Neural crest cell (in vitro differentiated cells): ENCODE measurements around the gene OSBPL3. TPM values are rescaled to one million over a fixed set of nuclear protein-coding genes. Genes with fewer than 3 reads are reported as not detected.

Experiments
- DNase-seq: peaks from one replicate; pipeline ENCODE4 v3.0.0; 2021; ENCODE audit warnings: low read depth, mixed read lengths, low spot score
- H3K27ac Mint-ChIP-seq: one replicate; pipeline ENCODE4 v1.8.0; 2021; ENCODE audit warnings: mild to moderate bottlenecking, mixed read lengths; ENCODE audit not compliant: unreplicated experiment
- H3K27me3 Mint-ChIP-seq: 2 replicates; pipeline ENCODE4 v1.8.0; 2021; ENCODE audit warnings: low read depth, mild to moderate bottlenecking, mixed read lengths
- H3K36me3 Mint-ChIP-seq: 2 replicates; pipeline ENCODE4 v1.8.0; 2021; ENCODE audit warnings: low read depth, mild to moderate bottlenecking, mixed read lengths
- H3K4me1 Mint-ChIP-seq: 2 replicates; pipeline ENCODE4 v1.8.0; 2021; ENCODE audit warnings: mixed read lengths
- H3K4me3 Mint-ChIP-seq: one replicate; pipeline ENCODE4 v1.8.0; 2021; ENCODE audit warnings: mild to moderate bottlenecking, mixed read lengths
- H3K9me3 Mint-ChIP-seq: 2 replicates; pipeline ENCODE4 v1.8.0; 2021; ENCODE audit warnings: mixed read lengths
- total RNA-seq: library from RNA; stranded (reverse); gene quantifications from 2 replicates; pipeline ENCODE4 v1.2.1, GENCODE V29; 2021
- TF ChIP-seq, protein P1 (sequence below): fragments of 200-600 bp; sonication (generic); conservative IDR thresholded peaks from 2 replicates; pipeline ENCODE4 v1.5.0; 2021; ENCODE audit warnings: antibody characterized with exemption, mild to moderate bottlenecking

OSBPL3 gene
- total RNA-seq, 1 donor from 2014 or later, result 11.8 TPM

GRCh38 chr7:24920451-24921361 is 59.3 kb downstream of the OSBPL3 start:
- H3K9me3 Mint-ChIP-seq, result no peaks in the 10 kb centered on the region
- TF ChIP-seq, protein P1, sequence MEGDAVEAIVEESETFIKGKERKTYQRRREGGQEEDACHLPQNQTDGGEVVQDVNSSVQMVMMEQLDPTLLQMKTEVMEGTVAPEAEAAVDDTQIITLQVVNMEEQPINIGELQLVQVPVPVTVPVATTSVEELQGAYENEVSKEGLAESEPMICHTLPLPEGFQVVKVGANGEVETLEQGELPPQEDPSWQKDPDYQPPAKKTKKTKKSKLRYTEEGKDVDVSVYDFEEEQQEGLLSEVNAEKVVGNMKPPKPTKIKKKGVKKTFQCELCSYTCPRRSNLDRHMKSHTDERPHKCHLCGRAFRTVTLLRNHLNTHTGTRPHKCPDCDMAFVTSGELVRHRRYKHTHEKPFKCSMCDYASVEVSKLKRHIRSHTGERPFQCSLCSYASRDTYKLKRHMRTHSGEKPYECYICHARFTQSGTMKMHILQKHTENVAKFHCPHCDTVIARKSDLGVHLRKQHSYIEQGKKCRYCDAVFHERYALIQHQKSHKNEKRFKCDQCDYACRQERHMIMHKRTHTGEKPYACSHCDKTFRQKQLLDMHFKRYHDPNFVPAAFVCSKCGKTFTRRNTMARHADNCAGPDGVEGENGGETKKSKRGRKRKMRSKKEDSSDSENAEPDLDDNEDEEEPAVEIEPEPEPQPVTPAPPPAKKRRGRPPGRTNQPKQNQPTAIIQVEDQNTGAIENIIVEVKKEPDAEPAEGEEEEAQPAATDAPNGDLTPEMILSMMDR, result no peak
- H3K27me3 Mint-ChIP-seq, result no peaks in the 10 kb centered on the region
- peaks cover 7% of the 10 kb centered on the region for H3K4me1 Mint-ChIP-seq
- DNase-seq, result no peak
- H3K4me3 Mint-ChIP-seq, result no peak overlapping the region
- no peak overlapping the region for H3K27ac Mint-ChIP-seq
- no peaks in the 10 kb centered on the region for H3K36me3 Mint-ChIP-seq

- peaks cover 7% of the 10 kb centered on the region for H3K4me1 Mint-ChIP-seq
- peak overlapping the region; percentile 7 for H3K27ac Mint-ChIP-seq
- no peak overlapping the region for H3K4me3 Mint-ChIP-seq
- no peaks in the 10 kb centered on the region for H3K27me3 Mint-ChIP-seq
- DNase-seq, result no peak
- H3K9me3 Mint-ChIP-seq, result peaks cover 3% of the 10 kb centered on the region
- TF ChIP-seq, protein P1, result no peak
- no peaks in the 10 kb centered on the region for H3K36me3 Mint-ChIP-seq
Observed at GRCh38 chr7:24917510-24918239, 62.3 kb downstream of the OSBPL3 start.

GRCh38 chr7:24916463-24917040 is 63.4 kb downstream of the OSBPL3 start:
- H3K4me1 Mint-ChIP-seq, result peaks cover 6% of the 10 kb centered on the region
- TF ChIP-seq, protein P1, result no peak
- DNase-seq, result no peak
- H3K4me3 Mint-ChIP-seq, result no peak overlapping the region
- H3K27ac Mint-ChIP-seq, result no peak overlapping the region
- H3K36me3 Mint-ChIP-seq, result no peaks in the 10 kb centered on the region
- H3K9me3 Mint-ChIP-seq, result peaks cover 3% of the 10 kb centered on the region
- H3K27me3 Mint-ChIP-seq, result no peaks in the 10 kb centered on the region

DNA sequence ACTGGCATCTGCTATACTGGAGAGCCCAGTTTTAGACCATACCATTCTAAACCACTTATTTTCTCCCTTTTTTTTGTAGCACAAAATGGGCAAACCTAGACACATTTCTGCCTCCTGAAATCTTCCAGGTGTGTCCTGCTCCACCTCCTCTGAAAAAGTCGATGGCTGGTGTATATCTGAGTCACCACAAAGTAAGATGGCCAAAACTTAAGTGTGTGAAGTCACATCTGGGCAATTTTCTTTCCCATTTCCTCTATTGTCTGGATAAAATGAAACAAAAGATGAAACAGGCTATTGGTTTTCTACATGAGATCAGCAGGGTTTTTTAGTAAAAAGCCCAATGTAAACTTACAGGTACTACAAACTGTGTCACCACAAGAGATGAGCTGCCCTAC is 65.5 kb downstream of the OSBPL3 start:
- no peak overlapping the region for H3K4me3 Mint-ChIP-seq
- no peak overlapping the region for H3K27ac Mint-ChIP-seq
- H3K27me3 Mint-ChIP-seq, result no peaks in the 10 kb centered on the region
- TF ChIP-seq, protein P1, result no peak
- no peaks in the 10 kb centered on the region for H3K4me1 Mint-ChIP-seq
- H3K36me3 Mint-ChIP-seq, result no peaks in the 10 kb centered on the region
- DNase-seq, result no peak
- H3K9me3 Mint-ChIP-seq, result peaks cover 3% of the 10 kb centered on the region

DNA sequence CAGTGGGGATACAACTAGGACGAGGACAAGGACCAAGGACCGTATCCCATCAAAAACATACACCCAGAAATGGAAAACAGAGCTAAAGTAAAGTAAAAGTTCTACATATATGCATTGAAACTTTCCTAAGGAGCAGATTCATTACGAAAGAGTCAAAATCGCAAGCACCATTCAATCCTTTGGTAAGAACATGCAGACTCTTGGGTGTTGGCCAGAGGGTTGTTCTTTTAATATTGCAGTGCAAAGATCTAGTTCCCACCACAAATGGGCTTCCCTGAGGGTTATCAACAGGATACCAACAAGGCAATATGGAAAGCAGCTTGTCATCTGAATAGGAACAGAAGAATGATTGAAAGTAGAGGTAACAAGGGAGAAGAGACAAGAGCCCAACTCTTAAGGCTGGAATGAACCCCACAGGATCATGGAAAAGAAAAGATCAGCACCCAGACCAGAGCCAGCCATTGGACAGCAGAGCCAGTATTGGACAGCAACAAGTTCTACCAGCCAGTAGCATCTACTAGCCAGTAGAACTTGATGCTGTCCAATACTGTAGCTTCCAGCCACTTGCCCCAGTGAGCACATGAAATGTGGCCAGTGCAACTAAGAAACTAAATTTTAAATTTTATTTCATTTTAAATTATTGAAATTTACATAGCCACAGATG is 66.0 kb downstream of the OSBPL3 start:
- H3K9me3 Mint-ChIP-seq, result peaks cover 3% of the 10 kb centered on the region
- TF ChIP-seq, protein P1, result no peak
- no peak overlapping the region for H3K27ac Mint-ChIP-seq
- no peak for DNase-seq
- H3K4me1 Mint-ChIP-seq, result no peaks in the 10 kb centered on the region
- H3K27me3 Mint-ChIP-seq, result no peaks in the 10 kb centered on the region
- no peaks in the 10 kb centered on the region for H3K36me3 Mint-ChIP-seq
- H3K4me3 Mint-ChIP-seq, result no peak overlapping the region
